IPS DF 4.7 (cell line): Measurements from ENCODE around the gene JUN.
A peak's percentile ranks its signal among the peaks of the same experiment; 100 is the strongest.

Experiments used
- DNase-seq: peaks from one replicate; pipeline ENCODE4 v3.0.0-alpha.2; 2013; ENCODE audit warnings: low spot score; ENCODE audit errors: extremely low read depth

The JUN gene

DNA sequence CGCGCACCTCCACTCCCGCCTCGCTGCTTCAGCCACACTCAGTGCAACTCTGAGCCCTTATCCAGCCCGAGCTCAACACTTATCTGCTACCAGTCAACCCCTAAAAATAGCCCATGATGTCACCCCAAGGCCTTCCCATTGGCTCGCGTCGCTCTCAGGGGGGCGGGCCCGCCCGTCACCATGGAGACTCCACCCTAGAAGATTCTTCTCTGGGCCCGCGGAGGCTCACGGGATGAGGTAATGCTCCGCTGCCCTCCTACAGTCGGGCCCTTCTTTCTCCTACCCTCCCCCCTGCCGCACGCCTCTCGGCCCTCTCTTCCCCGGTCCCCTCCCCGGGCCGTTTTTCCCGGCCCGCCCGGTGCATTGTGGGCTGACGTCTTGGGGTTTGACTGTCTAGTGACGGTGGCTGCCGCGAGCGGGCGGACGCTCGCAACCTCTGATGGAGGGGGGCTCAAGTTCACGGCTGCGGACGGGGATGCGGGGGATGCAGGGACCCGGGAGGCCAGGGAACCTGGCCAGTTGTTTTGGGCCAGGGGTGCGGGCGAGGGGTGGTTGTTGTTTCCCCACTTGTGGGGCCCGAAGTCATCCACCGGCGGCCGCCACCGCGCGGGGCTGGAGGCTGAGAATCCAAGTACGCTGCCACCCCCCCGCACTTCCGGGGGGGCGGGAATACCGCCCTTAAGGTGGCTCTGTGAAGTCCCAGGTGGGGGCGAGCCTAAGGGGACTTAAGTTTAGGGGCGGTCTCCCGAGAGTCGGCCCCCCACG lies at the start of gene JUN:
TSS of gene JUN (minus strand) at position 55 of the 765 bp plus-strand sequence. CDS start 977 bp downstream, outside the sequence.
- peak; percentile 91 for DNase-seq

DNA sequence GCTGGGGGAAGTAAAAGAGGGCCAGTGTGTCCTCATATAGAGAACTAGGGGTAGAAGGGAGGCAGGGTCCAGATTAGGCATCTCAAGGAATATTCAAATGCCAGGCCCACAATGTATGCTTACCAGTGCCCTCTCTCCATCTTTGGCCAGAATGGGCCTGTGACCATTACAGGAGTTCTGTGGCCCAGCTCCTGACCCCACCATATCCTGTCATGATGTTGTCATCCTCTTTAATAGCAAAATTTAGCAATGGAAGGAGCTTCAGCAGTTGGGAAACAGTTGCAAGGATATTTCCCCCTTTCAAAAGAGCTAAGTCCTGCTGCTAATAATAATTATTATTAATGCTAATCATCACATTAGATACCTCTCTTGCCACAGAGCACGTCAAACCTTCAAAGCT lies 49.3 kb upstream of the JUN start:
- no peak for DNase-seq

- no peak for DNase-seq
Measured at GRCh38 chr1:58830291-58830690, 46.4 kb upstream of the JUN start.

DNA sequence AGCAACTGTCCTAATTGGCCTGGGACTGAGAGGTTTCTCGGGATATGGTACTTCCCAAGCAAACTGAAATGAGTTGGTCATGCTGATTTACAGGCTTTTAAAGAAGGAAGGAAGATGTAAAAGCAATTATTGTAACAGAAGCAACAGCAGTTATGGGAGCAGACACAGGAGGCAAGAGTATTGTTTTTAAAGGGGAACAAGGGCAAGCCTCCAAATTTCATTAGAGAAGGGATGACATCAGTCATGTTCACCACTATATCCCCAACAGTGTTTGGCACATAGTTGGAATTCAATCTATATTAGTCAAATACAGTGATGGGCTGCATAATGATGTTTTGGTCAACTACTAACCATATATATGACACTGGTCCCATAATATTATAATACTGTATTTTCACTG lies 46.0 kb upstream of the JUN start:
- DNase-seq: no peak

- no peak for DNase-seq
Measured at GRCh38 chr1:58827298-58827697, 43.5 kb upstream of the JUN start.

DNA sequence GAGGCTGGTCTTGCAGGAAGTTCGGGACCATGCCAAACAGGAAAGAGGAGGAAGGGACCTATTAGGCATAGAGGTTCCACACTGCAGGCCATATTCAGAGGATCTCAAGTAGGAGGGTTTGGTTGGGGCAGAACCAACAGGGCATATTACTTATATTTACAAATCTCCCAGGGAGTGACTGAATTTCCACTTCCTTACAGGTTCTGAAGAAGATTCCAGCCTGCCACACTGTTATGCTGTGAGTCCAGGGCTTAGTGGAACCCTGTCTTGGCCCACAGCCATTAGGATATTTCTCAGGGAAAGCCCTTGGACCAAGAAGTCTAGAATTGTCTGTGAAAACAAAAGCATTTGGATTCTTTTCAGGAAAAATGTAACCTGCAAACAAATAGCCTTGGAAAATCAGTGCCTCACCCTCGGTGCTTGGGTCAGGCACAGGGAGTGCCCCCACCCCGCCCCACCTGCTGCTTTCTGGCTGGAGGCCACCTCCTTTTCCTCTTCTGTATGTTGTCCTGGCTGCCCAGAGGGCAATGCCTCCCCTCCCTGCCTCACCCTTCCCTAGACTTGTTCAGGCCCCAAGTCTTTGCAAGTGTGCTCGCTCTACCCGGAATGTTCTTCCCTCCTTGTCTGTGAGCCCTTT lies 41.0 kb upstream of the JUN start:
- DNase-seq: no peak

GRCh38 chr1:58823481-58824010 lies 39.7 kb upstream of the JUN start:
- no peak for DNase-seq

DNA sequence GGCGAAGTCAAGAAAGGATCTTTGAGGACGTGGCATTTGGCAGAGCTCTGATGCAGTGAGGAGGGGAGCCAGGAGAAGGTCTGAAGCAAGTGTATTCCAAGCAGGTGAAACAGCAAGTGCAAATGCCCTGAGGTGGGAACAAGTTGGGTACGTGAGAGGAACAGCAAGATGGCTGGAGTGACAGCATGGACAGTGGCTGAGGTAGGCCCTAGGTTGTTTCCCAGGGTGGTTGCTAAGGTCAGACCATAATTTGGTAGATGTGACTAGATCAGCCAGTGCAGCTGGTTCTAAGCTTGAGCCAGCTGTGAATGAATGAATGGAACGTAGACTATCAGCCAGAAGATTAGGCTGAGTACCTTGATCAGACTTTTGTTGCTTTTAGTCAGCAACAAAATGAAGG lies 37.5 kb upstream of the JUN start:
- no peak for DNase-seq

- DNase-seq: no peak
Measured at GRCh38 chr1:58818976-58819375, 35.1 kb upstream of the JUN start.

DNA sequence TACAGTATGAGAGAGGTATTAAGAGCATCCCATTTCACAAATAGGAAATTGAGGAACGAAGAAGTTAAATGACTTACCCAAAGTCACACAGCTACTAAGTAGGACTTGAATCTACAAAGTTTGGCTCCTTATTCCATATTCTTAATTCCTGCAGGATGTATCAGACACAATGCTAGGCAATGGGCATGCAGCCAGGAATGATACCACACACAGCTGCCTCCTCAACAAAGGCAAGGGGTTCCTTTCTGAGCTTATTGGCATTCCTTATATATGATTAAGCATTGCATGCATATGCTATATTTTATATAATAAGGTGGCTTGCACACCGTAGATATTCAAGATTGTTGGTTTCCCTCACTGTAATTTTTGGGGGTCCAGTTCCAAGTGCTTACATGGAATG lies 34.2 kb upstream of the JUN start:
- no peak for DNase-seq

DNA sequence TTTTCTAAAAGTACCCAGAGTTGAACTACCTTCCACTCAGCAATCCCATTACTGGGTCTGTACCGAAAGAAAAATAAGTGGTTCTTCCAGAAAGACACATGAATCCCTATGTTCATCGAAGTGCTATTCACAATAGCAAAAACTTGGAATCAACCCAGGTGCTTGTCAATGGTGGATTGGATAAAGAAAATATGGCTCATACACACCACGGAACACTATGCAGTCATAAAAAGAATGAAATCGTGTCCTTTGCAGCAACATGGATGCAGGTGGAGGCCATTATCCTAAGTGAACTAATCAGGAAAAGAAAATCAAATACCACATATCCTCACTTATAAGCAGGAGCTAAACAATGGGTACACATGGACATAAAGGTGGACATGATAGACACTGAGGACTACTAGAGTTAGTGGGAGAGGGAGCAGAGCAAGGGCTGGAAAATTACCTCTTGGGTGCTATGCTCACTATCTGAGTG lies 32.9 kb upstream of the JUN start:
- DNase-seq: no peak

DNA sequence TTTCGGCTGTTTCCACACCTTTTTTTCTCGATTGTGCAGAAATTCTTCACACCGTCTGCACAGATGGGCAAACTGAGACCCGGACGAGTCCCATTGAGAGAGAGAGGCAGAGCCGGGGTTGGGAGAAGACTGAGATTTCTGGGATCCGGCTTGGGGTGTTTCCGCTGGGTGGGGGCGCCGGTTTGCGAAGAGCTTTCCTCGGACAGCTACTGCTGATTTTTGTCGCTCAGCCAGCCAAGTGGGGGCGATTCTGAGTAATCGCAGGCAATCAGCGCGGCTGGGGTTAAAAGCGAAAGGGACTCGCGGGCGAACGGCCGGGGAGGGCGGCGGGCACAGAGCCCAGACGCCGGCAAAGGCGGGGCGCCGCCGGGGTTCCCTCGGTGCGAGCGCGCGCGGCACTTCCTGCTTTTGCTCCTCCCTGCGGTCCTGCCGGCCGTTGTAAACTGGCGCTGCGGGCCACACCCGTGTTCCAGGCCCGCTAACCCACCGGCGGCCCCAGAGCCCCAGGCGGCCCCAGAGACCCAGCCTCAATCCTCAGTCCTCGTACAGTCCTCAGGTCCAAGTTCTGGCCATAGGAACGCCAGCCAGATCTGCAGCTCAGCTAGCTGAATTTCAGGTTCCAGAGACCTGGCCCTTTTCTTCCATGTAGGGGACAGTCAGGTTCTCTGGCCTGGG lies 32.4 kb upstream of the JUN start:
- DNase-seq: no peak

DNA sequence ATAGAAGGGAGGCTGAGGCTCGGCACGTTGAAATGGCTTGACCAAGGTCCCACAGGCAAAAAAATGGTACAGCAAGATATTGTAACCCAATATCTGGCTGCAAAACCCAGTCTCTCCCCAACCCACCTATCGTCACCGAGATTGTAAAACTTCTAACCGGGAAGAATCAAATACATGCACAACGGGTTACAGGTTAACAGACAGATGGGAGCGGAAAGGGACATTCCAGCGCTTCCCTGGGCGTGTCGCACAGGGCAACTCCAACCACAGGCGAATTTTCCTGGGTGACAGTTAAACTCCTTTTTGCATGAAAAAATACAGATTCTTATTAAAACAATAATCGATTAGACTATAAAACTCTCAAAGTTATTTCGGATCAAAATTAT lies 31.8 kb upstream of the JUN start:
- no peak for DNase-seq

GRCh38 chr1:58815069-58815685 lies 31.3 kb upstream of the JUN start:
- no peak for DNase-seq

DNA sequence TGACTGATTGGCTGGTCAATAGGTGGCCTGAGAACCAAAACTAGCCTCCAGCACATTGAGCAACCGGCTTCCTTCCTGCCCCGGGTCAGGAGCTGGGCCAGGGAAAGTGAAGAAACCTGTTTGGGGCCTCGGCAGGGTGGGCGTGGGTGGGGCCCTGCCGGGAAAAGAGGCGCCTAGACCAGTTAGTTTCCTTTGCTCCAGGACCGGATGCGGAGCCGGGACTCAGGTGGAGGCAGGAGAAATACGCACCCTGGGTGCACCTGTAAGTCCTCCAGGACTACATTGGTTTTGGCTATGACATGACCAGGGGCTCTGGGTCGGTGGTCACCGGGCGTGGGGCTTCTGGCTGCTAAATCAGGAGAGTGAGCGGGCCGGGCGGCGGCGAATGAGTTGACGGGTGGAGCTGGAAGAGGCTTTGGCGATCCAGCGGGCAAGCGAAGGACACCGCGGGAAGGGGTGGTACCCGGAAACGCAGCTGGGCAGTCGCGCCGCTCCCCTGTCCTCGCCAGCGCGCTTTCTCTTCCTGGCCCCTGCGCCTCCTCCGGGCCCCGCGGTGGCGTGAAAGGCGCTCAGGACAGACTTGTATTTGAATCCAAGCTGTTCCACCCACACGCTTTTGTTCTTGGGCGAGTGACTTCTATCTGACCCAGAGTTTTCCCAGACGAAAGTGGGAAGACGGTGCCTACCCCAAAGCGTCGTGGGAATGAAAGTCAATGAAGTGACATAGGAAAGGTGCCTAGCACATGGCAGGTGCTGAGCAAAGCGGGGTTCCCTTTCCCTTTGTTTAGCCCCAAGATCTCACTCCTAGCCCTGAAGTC lies 30.6 kb upstream of the JUN start:
- no peak for DNase-seq

DNA sequence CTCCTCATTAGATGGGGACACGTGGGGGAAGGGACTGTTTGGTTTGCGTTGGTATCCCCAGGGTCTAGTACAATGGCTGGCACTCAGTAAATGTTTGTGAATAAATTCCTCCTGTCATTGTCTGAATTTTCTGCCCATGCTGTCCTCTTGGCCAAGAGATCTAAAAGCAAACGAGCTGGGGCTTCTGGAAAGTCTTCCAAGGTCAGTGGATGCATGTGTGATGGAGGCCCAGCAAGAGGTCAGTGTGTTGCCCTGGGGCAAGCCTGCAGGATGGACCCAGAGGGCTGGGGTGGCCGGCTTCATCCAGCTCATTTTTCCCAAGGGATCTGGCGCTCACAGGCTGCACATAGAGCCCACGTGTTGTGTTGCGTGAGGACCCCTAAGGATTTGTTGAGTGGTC lies 30.0 kb upstream of the JUN start:
- no peak for DNase-seq

DNA sequence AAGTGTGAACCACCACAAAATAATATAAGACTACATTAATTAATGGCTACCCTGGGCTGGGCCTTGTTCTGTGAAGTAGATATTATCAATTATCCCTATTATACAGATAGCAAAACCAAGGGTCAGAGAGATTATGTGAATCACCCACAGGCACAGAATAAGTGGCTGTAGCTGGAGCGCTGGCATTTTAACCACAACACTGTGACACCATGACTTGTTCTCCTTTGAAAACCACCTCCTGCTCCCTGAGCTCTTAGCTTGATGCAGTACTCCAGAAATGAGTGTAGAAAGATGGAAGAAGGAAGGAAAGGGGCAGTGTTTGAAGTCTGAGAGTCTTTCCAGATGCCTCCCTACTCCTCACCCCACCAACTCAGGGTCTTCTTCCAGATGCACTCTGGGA lies 29.5 kb upstream of the JUN start:
- no peak for DNase-seq

- DNase-seq: no peak
Measured at GRCh38 chr1:58812926-58813325, 29.1 kb upstream of the JUN start.

DNA sequence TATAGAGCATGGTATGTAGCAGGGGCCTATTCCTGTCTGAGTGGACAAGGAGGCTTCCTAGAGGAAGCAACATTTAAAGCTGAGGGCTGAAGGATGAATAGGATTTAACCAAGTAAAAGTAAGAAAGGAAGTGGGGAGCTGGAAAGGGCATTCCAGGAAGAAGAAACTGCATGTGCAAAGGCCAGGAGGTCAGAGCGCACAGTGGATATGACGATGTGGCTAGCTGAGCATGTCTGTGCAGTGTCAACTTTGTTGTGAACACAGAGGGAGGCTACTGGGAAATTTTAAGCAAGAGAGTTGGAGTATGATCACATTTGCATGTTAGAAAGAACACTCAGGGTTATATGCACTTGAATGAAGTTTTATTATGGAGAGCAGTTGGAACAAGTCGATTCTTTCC lies 28.6 kb upstream of the JUN start:
- DNase-seq: no peak

DNA sequence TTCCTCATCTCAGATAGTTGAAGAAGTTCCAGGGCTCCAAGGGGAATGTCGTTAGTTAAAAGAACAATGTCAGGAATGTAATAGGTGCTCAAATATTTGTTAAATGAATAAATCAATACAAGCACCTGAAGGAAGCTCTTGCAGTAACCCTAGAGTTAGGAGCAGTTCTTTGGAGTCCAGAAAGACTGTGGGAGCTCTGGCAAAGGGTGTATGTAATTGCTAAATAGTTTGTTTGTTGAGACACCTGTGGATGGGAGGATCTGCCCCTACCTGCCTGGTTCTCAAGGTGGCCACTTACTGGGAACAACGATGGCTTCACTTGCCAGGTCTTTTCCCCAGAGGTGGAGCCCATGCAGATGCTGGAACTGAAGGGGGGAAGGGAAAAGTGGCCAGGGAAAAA lies 27.5 kb upstream of the JUN start:
- DNase-seq: no peak
